ENCODE results near the gene FAF2. TPM values are rescaled to one million over a fixed set of nuclear protein-coding genes. Genes with fewer than 3 reads are reported as not detected.

FAF2 gene
- total RNA-seq, 1 experiment from 2014 or later, result 53.2 TPM

GRCh38 chr5:176432707-176433106, 15.5 kb upstream of the FAF2 start:
- DNase-seq (ENCODE audit: low spot score), result no peak
- TF ChIP-seq, protein P1, sequence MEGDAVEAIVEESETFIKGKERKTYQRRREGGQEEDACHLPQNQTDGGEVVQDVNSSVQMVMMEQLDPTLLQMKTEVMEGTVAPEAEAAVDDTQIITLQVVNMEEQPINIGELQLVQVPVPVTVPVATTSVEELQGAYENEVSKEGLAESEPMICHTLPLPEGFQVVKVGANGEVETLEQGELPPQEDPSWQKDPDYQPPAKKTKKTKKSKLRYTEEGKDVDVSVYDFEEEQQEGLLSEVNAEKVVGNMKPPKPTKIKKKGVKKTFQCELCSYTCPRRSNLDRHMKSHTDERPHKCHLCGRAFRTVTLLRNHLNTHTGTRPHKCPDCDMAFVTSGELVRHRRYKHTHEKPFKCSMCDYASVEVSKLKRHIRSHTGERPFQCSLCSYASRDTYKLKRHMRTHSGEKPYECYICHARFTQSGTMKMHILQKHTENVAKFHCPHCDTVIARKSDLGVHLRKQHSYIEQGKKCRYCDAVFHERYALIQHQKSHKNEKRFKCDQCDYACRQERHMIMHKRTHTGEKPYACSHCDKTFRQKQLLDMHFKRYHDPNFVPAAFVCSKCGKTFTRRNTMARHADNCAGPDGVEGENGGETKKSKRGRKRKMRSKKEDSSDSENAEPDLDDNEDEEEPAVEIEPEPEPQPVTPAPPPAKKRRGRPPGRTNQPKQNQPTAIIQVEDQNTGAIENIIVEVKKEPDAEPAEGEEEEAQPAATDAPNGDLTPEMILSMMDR (conservative IDR thresholded peaks at IDR 0.05; ENCODE audit: low read depth, low read length), result no peak
- TF ChIP-seq EZH2 (IDR thresholded peaks at IDR 0.05; ENCODE audit: borderline replicate concordance, low read depth, low read length, poor library complexity, severe bottlenecking), result no peak
- Histone ChIP-seq H3K4me3 (ENCODE audit: low read depth, low read length, poor library complexity, severe bottlenecking) (no peak overlapping the region), H3K36me3 (ENCODE audit: insufficient read depth, low read length, poor library complexity, severe bottlenecking) (no peaks in the 10 kb centered on the region), H3K27me3 (replicated peaks; ENCODE audit: insufficient read depth, low read depth, low read length, poor library complexity) (no peaks in the 10 kb centered on the region), H3K9me3 (ENCODE audit: low read depth, low read length, poor library complexity, severe bottlenecking) (no peaks in the 10 kb centered on the region), H3K4me1 (ENCODE audit: insufficient read depth, low read length, poor library complexity, severe bottlenecking) (no peaks in the 10 kb centered on the region), H3K27ac (ENCODE audit: low read depth, low read length, poor library complexity, severe bottlenecking) (no peak overlapping the region)
- ChIA-PET POLR2A (ENCODE audit: low non-redundant PET) (no interaction called here), CTCF (no interaction called here)
- intact Hi-C loops (cut with micrococcal nuclease; ENCODE audit: unreplicated experiment), result no loop called here
- BruUV-seq (replicated peaks), result no TSS peak

GRCh38 chr5:176436656-176437055, 11.5 kb upstream of the FAF2 start:
- Histone ChIP-seq H3K27ac (ENCODE audit: low read depth, low read length, poor library complexity, severe bottlenecking) (no peak overlapping the region), H3K27me3 (replicated peaks; ENCODE audit: insufficient read depth, low read depth, low read length, poor library complexity) (no peaks in the 10 kb centered on the region), H3K36me3 (ENCODE audit: insufficient read depth, low read length, poor library complexity, severe bottlenecking) (no peaks in the 10 kb centered on the region), H3K9me3 (ENCODE audit: low read depth, low read length, poor library complexity, severe bottlenecking) (no peaks in the 10 kb centered on the region), H3K4me1 (ENCODE audit: insufficient read depth, low read length, poor library complexity, severe bottlenecking) (no peaks in the 10 kb centered on the region), H3K4me3 (ENCODE audit: low read depth, low read length, poor library complexity, severe bottlenecking) (peak overlapping the region; percentile 36)
- POLR2A ChIA-PET (ENCODE audit: low non-redundant PET), result no interaction called here
- CTCF ChIA-PET, result interaction anchor here (0.6 kb wide), 1 partner anchor 10 kb away, joined by 6 read pairs; no protein-coding TSS in a partner anchor
- no peak for DNase-seq (ENCODE audit: low spot score)
- BruUV-seq (replicated peaks), result no TSS peak
- TF ChIP-seq EZH2 (IDR thresholded peaks at IDR 0.05; ENCODE audit: borderline replicate concordance, low read depth, low read length, poor library complexity, severe bottlenecking), result no peak
- TF ChIP-seq, protein P1 (conservative IDR thresholded peaks at IDR 0.05; ENCODE audit: low read depth, low read length), result no peak
- intact Hi-C loops (cut with micrococcal nuclease; ENCODE audit: unreplicated experiment), result no loop called here

DNA sequence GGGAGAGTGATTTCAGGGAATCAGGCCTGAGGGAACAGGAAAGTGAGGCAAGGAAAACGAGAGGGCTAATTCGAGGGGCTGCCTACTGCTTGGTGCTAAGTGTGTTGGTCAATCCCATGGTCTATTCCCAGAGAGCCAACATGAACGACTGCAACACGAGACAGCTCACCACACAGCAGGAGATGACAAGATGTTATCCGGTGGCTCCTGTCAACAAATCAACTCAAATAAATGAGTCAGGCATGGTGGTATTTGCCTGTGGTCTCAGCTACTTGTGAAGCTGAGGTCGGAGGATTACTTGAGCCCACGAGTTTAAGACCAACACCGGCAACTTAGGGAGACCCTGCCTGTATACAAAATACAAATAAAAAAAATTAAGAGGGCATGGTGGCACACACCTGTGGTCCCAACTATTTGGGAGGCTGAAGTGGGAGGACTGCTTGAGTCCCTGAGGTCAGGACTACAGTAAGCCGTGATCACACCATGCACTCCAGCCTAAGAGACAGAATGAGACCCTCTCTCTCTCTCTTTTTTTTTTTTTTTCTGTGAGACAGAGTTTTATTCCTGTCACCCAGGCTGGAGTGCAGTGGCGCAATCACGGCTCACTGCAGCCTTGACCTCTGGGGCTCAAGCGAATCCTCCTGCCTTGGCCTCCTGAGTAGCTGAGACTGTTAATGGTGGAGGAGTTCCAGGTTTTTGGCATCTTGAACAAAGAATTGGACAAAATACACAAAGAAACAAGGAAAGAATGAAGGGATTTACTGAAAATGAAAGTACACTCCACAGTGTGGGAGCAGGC, 9.0 kb upstream of the FAF2 start:
- intact Hi-C loops (cut with micrococcal nuclease; ENCODE audit: unreplicated experiment), result no loop called here
- Histone ChIP-seq H3K4me3 (ENCODE audit: low read depth, low read length, poor library complexity, severe bottlenecking) (no peak overlapping the region), H3K27ac (ENCODE audit: low read depth, low read length, poor library complexity, severe bottlenecking) (no peak overlapping the region), H3K36me3 (ENCODE audit: insufficient read depth, low read length, poor library complexity, severe bottlenecking) (no peaks in the 10 kb centered on the region), H3K27me3 (replicated peaks; ENCODE audit: insufficient read depth, low read depth, low read length, poor library complexity) (no peaks in the 10 kb centered on the region), H3K4me1 (ENCODE audit: insufficient read depth, low read length, poor library complexity, severe bottlenecking) (no peaks in the 10 kb centered on the region), H3K9me3 (ENCODE audit: low read depth, low read length, poor library complexity, severe bottlenecking) (no peaks in the 10 kb centered on the region)
- ChIA-PET POLR2A (ENCODE audit: low non-redundant PET) (no interaction called here), CTCF (no interaction called here)
- DNase-seq (ENCODE audit: low spot score), result no peak
- BruUV-seq (replicated peaks), result no TSS peak
- TF ChIP-seq EZH2 (IDR thresholded peaks at IDR 0.05; ENCODE audit: borderline replicate concordance, low read depth, low read length, poor library complexity, severe bottlenecking), result no peak
- TF ChIP-seq, protein P1 (conservative IDR thresholded peaks at IDR 0.05; ENCODE audit: low read depth, low read length), result no peak

Data from A673 (cell line).